HG03521 (cell line): ENCODE measurements around the gene BAZ2B.
"Not testable (repeated sequence)": the region's sequence is repeated elsewhere in the genome, so short reads cannot be mapped to it uniquely, and the experiment has no call there.

Source experiments
- ATAC-seq: cut with Tn5 transposase; IDR thresholded peaks from one replicate; pipeline ENCODE4 v1.9.1; 2021; ENCODE audit warnings: mild to moderate bottlenecking, moderate library complexity; ENCODE audit not compliant: unreplicated experiment

BAZ2B gene

DNA sequence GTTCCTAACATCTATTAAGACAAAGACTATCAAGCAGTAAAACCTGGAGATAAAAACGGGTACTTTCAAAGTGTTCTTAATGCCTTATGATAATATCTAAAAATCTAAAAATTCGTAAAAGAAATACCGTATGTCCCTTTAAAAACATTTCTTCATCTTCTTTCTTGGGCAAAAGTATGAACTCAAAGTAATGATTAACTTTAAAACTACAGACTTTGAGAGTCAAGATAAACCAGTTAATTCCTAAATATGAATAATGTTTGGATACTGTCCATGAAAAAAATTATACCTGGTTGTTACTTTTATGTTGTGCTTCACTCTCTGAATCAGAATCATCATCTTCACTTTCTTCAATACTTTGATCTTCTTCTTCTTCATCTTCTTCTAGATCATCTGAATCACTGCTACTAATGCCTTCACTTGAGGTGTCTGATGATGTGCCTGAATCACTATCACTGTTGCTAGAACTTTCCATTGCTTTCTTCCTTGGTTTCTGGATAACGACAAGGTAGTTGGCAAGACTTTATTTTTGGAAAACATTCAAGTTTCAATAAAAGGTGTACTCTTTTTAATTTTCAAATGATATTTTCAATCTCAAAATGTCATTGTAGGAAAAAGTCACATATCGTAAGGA is 177.5 kb downstream of the BAZ2B start:
- no peak for ATAC-seq

DNA sequence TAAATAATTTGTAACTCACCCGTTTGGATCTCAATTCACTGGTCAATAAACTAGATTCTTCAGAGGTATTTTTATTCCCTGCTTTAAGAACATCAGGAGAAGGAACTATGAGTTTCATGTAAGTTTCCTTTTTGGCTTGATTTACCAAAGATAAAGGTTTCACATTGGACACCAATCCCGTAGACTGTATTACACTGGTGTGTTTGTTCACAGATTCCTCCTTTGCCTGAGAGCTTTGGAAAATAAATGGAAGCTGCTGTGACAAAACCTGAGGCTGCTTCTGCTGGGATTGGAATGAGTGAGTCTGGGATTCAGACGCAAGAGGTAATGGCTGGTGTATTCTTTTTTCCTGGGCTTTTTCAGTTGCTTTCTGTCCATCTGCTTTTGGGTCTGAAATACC is 178.1 kb downstream of the BAZ2B start:
- no peak for ATAC-seq

DNA sequence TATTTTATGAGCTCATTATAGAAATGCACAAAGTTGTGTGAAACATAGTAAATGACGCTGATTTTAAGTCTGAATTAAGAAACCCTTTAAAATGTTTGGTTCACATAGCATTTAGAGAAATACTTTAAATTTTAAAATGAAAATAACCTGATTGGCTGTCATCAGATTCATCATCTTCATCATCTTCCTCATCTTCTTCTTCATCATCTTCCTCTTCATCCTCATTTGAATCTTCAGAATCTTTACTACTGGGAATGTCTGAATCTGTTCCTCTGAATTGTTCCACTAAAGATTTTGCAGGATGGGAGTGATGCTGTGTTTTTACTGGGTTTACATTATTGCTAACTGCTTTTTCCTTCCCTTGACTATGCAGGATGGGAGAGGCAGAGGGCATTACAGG is 183.7 kb downstream of the BAZ2B start:
- ATAC-seq: no peak

DNA sequence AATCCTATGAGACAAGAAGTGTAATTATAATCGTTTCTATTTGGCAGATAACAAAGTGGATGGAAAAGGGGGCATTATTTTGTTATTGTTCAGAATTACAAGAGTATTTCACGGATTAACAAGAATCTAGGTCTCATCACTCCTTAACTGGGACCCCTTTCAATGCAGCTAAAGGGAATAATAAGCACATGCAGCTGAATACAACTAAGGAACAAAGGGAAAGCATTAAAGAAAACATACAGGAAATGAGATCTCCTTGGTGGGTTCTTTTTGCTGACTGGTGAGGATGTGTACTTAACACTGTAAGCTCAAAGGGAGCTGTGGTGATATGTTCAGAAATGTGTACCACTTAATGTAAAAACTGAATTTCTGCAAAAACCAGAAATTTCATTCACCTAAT is 189.3 kb downstream of the BAZ2B start:
- no peak for ATAC-seq

DNA sequence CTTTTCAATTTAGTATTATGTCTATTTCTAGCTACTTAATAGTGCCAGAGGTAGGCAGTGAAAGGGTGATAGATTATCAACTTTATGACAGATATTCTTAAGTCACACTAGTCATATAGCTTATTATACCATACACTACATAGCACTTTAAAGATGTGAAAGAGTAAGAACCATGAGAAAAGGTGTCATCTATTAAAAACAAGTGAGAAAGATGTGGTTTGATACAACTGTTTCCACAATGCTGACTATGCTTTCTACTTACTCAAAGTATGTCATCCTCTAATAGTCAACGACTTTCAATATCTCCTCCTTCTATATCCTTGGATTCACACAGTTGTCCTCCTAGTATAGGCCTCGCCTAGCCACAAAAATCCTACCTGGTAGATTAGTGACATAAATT is 196.9 kb downstream of the BAZ2B start:
- no peak for ATAC-seq

DNA sequence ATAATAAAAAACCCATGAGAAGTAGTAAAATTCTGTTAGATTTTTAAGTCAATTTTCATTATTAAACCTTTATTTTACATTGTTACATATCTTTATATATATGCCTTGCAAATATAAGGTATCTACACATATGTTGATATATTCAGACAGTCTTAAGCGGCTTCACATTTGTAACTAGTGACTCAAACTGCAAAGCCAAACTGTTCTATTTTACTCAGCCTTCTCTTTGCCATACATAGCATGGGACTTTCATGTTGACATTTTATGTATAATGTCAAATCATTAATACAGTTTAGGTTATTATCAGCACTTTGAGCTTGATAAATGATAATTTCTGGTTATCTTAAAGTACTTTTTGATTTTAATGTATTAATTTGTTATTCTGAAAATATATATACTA is 204.9 kb downstream of the BAZ2B start:
- ATAC-seq: no peak

DNA sequence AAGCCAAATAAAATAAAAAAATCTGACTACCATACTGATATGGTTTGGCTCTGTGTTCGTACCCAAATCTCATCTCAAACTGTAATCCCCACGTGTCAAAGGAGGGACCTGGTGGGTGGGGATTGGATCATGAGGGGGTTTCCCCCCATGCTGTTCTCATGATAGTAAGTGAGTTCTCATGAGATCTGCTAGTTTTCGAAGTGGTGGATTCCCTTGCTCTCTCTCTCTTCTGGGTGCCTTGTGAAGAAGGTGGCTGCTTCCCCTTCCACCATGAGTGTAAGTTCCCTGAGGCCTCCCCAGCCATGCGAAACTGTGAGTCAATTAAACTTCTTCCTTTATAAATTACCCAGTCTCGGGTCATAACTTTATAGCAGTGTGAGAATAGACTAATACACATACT is 206.1 kb downstream of the BAZ2B start:
- ATAC-seq: no peak

DNA sequence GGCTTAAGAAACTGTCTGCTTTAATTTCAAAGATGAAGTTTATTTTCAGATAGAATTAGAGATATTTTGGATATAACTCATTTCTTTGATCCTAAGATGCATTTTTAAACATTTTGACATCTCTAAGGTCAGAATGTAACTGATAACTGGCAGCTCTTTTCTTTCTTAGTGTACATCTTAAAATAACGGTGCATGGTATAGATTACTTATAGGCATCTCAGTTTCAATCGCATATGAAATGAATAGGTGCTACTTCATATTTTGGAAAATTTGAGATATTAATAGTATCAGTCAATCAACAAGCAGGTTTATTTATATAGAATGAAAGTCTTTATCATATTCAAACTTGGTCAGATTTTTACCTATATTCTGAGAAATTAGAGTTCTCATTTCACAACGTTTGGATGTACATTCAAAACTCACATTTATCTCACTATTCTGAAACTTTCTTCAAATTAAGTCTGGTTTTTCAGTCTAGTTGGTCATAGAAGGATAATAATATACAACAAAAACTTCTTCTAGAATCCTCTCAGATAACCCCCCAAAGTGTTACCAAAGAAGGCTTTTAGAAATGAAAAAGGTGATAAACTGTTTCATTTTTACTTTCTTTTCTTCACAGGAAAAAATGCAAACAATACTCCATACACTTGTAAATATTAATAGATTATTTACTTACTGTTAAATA is 207.1 kb downstream of the BAZ2B start:
- ATAC-seq: no peak

DNA sequence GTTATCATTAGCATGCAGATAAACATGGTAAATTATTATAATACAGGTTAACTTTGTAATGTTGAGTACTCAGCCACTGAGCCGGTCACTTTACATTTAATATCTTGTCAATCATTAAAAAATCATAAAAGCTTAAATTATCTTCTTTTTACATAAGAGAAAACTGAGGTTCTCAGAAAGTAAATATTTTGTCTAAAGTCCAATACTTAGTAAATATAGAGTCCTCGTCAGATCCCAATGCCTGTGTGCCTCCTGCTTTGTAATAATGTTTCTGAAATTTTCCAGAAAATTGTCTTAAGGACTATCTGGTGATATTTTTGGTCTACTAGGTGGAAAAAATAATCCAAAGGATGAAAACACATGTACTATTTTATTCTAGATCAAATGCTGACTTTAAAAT is 213.6 kb downstream of the BAZ2B start:
- ATAC-seq: no peak

DNA sequence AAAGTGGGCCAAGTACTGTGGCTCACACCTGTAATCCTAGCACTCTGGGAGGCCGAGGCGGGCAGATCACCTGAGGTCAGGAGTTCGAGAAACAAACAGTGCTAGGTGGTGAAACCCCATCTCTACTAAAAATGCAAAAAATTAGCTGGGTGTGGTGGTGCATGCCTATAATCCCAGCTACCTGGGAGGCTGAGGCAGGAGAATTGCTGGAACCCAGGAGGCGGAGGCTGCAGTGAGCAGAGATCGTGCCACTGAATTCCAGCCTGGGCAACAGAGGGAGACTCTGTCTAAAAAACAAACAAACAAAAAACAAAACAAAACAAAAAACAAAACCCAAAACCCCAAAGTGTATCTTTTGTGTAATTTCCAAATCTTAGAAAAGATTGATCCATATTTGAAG is 214.2 kb downstream of the BAZ2B start:
- not testable (repeated sequence) for ATAC-seq

DNA sequence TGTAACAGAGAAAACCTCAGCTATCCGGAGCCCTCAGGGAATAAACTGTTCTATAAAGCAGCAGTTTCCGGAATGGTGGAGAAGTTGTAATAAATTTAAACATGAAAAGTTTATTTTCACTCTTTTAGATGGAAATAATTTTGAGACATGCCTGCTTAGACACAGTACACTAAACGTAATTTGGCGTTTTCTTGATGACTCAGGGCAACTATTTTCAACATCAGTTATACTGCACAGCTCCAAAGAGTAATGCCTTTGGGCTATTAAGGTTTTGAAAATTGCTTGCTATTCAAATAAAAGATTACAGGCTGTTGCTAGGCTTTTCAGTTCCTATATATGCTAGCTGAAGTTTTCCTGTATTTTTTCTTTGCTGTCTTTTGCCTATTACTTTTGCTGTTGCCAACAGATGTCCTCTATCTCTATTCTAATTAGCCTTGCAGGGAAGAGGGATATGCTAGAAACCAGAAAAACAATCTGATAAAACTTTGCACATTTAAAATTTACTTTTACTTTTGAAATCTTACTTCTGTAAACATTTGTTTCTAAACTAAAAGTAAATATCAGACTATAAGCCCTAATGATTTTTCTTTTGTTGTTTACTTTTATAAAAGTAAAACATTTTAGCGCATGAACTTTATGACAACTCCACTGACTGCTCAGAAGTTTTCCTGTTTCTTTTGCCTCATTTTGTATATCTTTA is 216.5 kb downstream of the BAZ2B start:
- ATAC-seq: no peak

DNA sequence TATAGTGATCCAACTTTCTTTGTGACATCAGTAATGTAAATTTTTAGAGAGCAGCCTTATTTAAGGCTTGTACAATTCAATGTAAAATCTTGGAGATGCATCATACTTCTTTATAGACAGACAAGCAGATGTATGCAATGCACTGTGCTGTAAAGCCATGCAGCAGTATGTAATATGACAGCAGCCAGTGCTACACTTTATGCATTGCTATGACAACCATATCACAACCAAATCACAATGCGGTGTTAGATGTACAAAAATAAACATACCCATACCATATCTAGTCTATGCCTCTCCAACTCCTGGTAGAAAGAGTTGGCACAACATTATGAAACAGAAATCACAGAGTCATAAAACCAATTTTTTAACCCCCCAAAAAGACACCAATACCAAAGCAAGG is 219.5 kb downstream of the BAZ2B start:
- no peak for ATAC-seq

DNA sequence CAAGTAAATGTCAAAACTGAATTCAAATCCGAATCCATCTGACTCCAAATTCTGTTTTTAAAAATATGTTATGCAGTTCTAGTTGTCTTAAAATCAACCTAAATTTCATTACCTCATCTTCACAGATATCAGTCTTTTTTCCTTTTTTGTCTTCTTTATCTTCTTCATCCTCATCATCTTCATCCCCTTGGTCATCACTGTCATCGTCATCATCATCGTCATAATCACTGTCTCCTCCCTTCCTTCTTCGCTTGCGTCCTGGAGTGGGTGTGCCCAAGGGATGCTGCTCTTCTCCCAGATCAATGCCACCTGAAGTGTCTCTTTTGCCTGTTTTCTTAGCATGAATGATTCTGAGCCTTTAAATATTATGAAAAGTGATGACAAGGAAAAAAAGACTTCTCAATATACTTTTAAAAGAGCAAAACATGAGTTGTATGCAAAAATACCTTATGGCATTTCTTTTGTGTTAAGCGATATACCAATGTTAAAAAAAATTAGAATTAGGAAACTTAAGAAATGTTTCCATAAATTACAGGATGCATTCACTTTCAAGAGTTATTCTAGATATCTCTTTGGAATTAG is 233.8 kb downstream of the BAZ2B start:
- ATAC-seq: no peak

DNA sequence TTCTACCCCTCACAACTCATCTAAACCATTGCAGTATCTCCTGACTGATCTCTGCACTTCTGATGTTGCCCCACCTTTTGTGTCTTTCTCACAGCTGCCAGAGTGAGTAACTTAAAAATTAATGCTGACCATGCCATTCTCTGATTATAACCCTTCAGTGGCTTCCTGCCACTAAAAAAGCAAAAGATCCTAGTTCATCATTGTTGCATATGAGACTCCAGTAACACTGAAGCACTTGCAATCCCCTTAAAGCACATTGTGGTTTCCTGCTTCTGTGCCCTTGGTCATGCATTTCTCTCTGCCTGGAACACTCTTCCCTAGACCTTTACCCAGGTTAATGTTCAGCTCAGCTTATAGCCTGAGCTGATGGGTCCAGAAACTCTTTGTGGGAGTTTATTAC is 234.8 kb downstream of the BAZ2B start:
- no peak for ATAC-seq

DNA sequence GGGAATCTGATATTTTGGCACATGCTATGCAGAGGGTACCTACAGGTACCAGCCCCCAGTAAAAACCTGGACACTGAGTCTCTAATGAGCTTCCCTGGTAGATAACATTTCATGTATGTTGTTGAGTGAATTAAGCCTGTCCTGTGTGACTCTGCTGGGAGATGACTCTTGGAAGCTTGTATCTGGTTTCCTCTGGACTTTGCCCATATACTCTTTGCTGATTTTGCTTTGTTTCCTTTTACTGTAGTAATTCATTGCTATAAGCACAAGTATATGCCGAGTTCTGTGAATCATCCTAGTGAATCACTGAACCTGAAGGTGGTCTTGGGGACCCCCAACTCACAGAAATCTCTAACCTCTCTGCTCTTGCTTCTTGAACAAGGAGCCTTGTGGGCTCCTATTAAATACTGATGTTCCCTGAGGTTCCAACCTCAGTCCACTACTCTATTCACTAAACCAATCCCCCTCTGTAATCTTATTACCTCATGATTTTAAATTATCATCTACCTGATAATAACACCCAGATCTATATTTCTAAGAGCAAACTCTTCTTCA is 235.6 kb downstream of the BAZ2B start:
- no peak for ATAC-seq

DNA sequence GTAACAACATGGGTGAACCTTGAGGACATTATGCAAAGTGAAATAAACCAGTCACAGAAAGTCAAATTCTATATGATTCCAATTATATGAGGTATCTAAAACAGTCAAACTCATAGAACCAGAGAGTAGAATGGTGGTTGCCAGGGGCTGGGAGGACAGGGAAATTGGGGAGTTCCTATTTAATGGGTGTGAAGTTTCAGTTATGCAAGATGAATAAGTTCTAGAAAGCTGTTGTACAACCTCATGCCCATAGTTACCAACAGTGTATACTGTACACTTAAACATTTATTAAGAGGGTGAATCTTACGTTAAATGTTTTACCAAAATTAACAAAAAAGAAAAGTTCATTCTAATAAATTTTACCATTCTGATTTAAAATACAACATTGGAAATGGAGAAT is 237.2 kb downstream of the BAZ2B start:
- ATAC-seq: no peak

DNA sequence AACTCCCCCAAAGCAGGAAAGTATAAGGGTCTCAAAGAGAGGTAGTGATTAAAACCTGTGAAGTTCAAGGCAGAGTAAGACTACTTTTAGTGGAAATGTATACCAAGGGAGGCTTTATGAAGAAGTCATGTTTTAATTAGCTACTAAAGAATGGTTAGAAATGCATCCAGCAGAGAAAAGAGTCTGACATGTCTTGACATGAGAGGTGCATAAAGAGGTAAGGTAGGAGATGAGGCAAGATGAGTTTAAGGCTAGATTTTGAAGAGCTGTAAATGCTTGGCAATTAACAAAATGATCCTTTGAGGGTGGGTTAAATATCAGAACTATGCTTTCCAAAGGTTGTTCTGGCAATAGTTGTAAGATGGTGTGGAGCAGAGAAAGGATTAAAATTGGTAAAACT is 241.1 kb downstream of the BAZ2B start:
- ATAC-seq: no peak

DNA sequence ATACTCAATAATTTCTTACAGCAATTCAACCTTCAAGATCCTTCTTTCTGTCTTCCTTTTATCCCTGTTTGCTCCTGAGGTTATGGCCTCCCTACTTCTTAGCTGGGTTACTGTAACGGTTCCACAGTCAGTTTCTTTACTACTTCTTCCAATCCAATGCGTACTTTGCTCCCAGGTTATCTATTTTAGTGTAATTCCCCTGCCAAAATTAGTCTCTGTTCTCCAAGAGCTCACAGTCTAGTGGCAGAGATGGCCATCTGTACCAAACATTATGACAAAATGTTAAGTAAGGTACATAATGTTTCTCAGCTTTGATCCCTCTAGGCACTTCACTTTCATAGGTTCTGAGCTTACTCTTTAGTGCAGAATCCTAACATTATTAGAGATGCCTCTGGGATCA is 244.8 kb downstream of the BAZ2B start:
- no peak for ATAC-seq

DNA sequence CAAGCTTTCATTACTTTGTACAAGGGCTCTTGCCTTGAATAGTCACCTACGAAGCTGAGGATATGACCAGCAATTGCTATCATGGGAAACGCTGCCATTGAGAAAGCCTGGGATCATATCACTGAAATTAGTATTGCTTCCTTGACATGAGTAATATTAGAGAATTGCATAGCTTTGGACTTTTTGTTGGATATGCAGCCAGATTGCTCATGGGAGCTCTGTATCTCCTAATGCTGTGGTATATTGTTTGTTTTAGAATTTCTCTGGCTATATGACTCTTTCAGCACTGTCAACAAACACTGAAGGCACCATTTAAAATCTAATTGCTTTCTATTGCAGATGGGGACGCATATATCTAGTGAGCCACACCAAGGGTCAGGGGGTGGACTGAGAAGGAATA is 249.8 kb downstream of the BAZ2B start:
- ATAC-seq: no peak

DNA sequence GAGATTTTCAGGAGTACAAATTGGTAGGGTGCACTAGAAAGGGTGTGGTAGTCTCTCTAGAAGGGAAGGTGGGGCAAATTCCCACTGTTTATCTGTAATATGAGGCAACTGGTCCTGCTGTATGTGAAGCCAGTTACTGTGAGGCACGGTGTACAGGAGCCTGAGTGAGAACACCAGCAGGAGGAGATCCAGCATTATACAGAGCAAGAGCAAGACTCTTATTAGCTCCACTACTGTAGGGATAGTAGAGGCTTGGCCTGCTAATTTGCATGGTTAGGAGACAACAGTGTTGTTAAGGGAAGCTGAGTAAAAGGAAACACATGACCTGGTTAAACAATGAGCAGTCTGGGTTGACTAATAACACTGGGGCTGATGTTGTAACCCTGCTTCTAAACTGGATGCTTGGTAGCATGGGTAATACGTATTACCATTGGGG is 253.5 kb downstream of the BAZ2B start:
- ATAC-seq: no peak

DNA sequence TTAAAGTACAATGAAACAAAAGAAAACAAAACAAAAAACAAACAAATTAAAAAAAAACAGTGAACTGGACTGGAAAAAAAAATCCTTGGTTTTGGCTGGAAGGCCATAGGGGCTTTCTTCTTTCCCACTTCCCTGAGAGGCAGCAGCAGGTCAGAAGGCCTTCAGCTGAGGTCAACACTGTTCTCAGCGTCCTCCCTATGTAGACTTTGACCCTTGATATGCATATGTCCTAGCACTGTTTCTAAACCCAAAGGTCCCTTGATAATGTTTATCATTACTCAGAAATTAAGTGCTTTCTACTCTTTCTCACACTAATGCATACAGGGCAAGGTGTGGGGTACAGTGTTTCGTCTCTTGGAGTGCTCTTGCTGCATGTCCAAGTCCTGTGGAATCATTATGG is 254.3 kb downstream of the BAZ2B start:
- ATAC-seq: no peak

DNA sequence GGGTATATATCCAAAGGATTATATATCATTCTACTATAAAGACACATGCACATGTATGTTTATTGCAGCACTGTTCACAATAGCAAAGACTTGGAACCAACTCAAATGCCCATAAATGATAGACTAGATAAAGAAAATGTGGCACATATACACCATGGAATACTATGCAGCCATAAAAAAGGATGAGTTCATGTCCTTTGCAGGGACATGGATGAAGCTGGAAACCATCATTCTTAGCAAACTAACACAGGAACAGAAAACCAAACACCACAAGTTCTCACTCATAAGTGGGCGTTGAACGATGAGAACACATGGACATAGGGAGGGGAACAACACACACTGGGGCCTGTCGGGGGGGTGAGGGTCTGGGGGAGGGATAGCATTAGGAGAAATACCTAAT is 254.7 kb downstream of the BAZ2B start:
- ATAC-seq: not testable (repeated sequence)
